Ishikawa (cell line): Measurements from ENCODE around the gene SHKBP1.

Source experiments
- CEBPB ChIP-seq: IDR thresholded peaks from 2 replicates; pipeline ENCODE4 v1.6.1; 2012
- CREB1 ChIP-seq: IDR thresholded peaks from 2 replicates; pipeline ENCODE4 v1.6.1; 2012; ENCODE audit warnings: low read depth
- EGR1 ChIP-seq: IDR thresholded peaks from 2 replicates; pipeline ENCODE4 v1.6.1; 2012
- EP300 ChIP-seq: IDR thresholded peaks from 2 replicates; pipeline ENCODE4 v1.6.1; 2012; ENCODE audit warnings: borderline replicate concordance
- FOXM1 ChIP-seq: IDR thresholded peaks from 2 replicates; pipeline ENCODE4 v1.6.1; 2012; ENCODE audit warnings: low read depth, borderline replicate concordance
- MAX ChIP-seq: IDR thresholded peaks from 2 replicates; pipeline ENCODE4 v1.6.1; 2012
- NFIC ChIP-seq: IDR thresholded peaks from 2 replicates; pipeline ENCODE4 v1.6.1; 2012
- RAD21 ChIP-seq: IDR thresholded peaks from 2 replicates; pipeline ENCODE4 v1.6.1; 2012; ENCODE audit warnings: low read depth
- REST ChIP-seq: IDR thresholded peaks from 2 replicates; pipeline ENCODE4 v1.6.1; 2012; ENCODE audit warnings: low read depth, mild to moderate bottlenecking
- TAF1 ChIP-seq: IDR thresholded peaks from 2 replicates; pipeline ENCODE4 v1.6.1; 2012; ENCODE audit warnings: low read depth, mild to moderate bottlenecking
- TCF12 ChIP-seq: IDR thresholded peaks from 2 replicates; pipeline ENCODE4 v1.6.1; 2012; ENCODE audit warnings: low read depth
- TEAD4 ChIP-seq: IDR thresholded peaks from 2 replicates; pipeline ENCODE4 v1.6.1; 2012
- USF1 ChIP-seq: IDR thresholded peaks from 2 replicates; pipeline ENCODE4 v1.6.1; 2012
- YY1 ChIP-seq: IDR thresholded peaks from 2 replicates; pipeline ENCODE4 v1.6.1; 2012; ENCODE audit warnings: low read depth
- ZBTB7A ChIP-seq: IDR thresholded peaks from 2 replicates; pipeline ENCODE4 v1.6.1; 2012; ENCODE audit warnings: low read depth

SHKBP1 gene

GRCh38 chr19:40585241-40585981 lies 8.7 kb downstream of the SHKBP1 start:
- no peak for TF ChIP-seq USF1
- TF ChIP-seq REST, result no peak

DNA sequence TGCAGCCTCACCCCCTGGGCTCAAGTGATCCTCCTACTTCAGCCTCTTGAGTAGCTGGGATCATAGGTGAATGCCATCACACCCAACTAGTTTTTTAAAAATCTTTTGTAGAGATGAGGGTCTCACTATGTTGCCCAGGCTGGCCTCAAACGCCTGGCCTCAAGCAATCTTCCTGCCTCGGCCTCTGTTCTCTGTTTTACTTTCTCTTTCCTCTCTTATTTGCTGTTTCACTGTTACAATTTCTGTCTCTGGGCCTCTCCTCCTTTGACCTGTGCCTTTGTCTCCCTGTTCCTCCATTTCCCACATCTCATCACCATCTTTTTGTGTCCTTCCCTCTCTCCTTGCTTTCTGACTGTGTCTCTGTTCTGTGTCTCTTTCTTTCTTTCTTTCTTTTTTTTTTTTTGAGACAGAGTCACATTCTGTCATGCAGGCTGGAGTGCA lies 9.3 kb downstream of the SHKBP1 start:
- TF ChIP-seq TAF1 (no peak), TCF12 (no peak), EP300 (no peak), CEBPB (no peak), FOXM1 (no peak), MAX (no peak), RAD21 (no peak), NFIC (no peak), REST (no peak), ZBTB7A (no peak), TEAD4 (no peak), CREB1 (no peak), EGR1 (no peak)

GRCh38 chr19:40586611-40587010 lies 9.9 kb downstream of the SHKBP1 start:
- no peak for TF ChIP-seq TAF1

- no peak for TF ChIP-seq USF1
- no peak for TF ChIP-seq EGR1
- no peak for TF ChIP-seq TEAD4
- TF ChIP-seq ZBTB7A, result no peak
- no peak for TF ChIP-seq REST
These were observed 11.6 kb downstream of the SHKBP1 start for GRCh38 chr19:40588110-40588854.

- no peak for TF ChIP-seq YY1
- peak; percentile 18; the same call in 1 of the 2 replicates for TF ChIP-seq NFIC
- TF ChIP-seq RAD21, result no peak
- no peak for TF ChIP-seq CEBPB
These were observed 12.4 kb downstream of the SHKBP1 start for GRCh38 chr19:40588926-40589569.
